Measurements from ENCODE around the gene PDSS2. TPM values are rescaled to one million over a fixed set of nuclear protein-coding genes. Genes with fewer than 3 reads are reported as not detected.

The PDSS2 gene
- total RNA-seq, 2 donors from 2014 or later = 6.2 to 10.9 TPM

DNA sequence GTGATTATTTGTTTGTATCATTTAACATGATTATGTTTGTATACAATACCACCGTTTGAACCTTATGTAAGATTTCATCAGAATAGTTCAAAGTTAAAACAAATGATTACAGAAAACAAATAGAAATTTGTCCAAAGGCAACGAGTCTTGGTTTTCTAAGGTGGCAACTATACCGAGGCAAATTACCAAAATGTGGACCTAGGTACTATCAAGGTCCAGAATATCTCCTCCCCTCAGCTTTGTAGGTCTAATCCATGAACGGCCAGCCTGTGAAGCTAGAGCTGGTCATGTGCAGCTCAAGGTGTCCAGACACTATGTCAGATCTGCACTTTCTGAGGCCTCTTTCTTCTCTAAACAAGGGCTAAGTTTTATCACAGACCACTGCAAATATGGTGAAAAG, 192.4 kb downstream of the PDSS2 start:
- intact Hi-C loops (cut with DNase I) = no loop called here
- DNase-seq (no peak), ATAC-seq (no peak)
- H3K27ac ChIP-seq = no peak overlapping the region
- no peaks in the 10 kb centered on the region for H3K9me3 ChIP-seq
- no peaks in the 10 kb centered on the region for H3K36me3 ChIP-seq (replicated peaks in 1 of 2; ENCODE audit: insufficient read depth in 1 of 2, low read depth in 2 of 2)
- TF ChIP-seq, protein P1, sequence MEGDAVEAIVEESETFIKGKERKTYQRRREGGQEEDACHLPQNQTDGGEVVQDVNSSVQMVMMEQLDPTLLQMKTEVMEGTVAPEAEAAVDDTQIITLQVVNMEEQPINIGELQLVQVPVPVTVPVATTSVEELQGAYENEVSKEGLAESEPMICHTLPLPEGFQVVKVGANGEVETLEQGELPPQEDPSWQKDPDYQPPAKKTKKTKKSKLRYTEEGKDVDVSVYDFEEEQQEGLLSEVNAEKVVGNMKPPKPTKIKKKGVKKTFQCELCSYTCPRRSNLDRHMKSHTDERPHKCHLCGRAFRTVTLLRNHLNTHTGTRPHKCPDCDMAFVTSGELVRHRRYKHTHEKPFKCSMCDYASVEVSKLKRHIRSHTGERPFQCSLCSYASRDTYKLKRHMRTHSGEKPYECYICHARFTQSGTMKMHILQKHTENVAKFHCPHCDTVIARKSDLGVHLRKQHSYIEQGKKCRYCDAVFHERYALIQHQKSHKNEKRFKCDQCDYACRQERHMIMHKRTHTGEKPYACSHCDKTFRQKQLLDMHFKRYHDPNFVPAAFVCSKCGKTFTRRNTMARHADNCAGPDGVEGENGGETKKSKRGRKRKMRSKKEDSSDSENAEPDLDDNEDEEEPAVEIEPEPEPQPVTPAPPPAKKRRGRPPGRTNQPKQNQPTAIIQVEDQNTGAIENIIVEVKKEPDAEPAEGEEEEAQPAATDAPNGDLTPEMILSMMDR (IDR thresholded peaks at IDR 0.05) = no peak
- TF ChIP-seq POLR2A (IDR thresholded peaks at IDR 0.05) = no peak
- no peaks in the 10 kb centered on the region for H3K27me3 ChIP-seq
- peaks cover 6% of the 10 kb centered on the region for H3K4me1 ChIP-seq
- WGBS, 2 donors = 31 to 41% methylated on average over 4 of the region's 4 CpGs
- no peak overlapping the region for H3K4me3 ChIP-seq

DNA sequence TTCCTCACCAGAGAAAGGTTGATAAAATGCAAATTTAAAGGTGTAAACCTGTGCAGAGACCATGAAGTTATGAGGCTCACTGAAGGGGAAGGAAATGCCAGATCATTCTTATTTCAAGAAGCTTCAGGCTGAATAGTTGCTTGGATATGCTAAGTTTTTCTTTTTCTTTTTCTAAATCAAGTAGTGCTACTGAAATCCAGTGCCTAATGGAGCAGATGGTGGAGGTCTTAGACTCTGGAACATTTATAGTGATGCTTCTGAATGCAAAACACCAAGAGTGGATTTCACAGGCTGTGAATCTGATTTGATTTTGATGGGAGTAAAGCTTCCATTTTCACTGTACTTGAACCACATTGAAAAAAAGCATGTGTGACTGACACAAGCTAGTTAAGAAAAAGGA, 192.8 kb downstream of the PDSS2 start:
- H3K4me1 ChIP-seq = peaks cover 4% of the 10 kb centered on the region
- no peak overlapping the region for H3K4me3 ChIP-seq
- H3K27ac ChIP-seq = no peak overlapping the region
- TF ChIP-seq, protein P1 (IDR thresholded peaks at IDR 0.05) = no peak
- no peak for TF ChIP-seq POLR2A (IDR thresholded peaks at IDR 0.05)
- H3K36me3 ChIP-seq (replicated peaks in 1 of 2; ENCODE audit: insufficient read depth in 1 of 2, low read depth in 2 of 2) = no peaks in the 10 kb centered on the region
- no peak for DNase-seq
- H3K27me3 ChIP-seq = no peaks in the 10 kb centered on the region
- no peaks in the 10 kb centered on the region for H3K9me3 ChIP-seq
- ATAC-seq = no peak
- intact Hi-C loops (cut with DNase I) = no loop called here

DNA sequence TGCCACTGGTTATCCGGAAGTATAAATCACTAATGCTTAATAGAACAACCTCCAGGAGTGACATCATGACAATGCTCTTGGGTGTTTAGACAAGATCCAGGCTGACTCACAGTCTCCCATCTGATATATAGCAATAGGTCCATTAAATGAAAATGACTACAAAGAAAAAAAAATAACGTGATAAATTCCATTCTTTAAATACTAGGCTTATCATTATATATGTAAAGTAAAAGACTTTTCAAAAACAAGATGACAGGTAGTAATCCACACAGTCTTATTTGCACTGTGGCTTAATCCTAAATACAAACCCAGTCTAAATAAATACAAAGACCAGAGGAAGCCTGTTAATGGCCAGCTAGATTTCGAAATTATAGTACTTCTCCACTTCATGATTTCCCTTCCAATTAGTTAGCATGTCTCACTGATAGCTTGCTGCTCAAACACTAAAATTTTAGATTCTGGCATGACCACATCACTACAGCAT, 195.0 kb downstream of the PDSS2 start:
- no peak for TF ChIP-seq POLR2A (IDR thresholded peaks at IDR 0.05)
- TF ChIP-seq, protein P1 (IDR thresholded peaks at IDR 0.05) = no peak
- intact Hi-C loops (cut with DNase I) = no loop called here
- H3K36me3 ChIP-seq (replicated peaks in 1 of 2; ENCODE audit: insufficient read depth in 1 of 2, low read depth in 2 of 2) = no peaks in the 10 kb centered on the region
- DNase-seq (no peak), ATAC-seq (no peak)
- H3K4me3 ChIP-seq = no peak overlapping the region
- no peaks in the 10 kb centered on the region for H3K9me3 ChIP-seq
- no peaks in the 10 kb centered on the region for H3K27me3 ChIP-seq
- 54 to 67% methylated on average over 3 of the region's 3 CpGs for WGBS, 2 donors
- no peaks in the 10 kb centered on the region for H3K4me1 ChIP-seq
- no peak overlapping the region for H3K27ac ChIP-seq

DNA sequence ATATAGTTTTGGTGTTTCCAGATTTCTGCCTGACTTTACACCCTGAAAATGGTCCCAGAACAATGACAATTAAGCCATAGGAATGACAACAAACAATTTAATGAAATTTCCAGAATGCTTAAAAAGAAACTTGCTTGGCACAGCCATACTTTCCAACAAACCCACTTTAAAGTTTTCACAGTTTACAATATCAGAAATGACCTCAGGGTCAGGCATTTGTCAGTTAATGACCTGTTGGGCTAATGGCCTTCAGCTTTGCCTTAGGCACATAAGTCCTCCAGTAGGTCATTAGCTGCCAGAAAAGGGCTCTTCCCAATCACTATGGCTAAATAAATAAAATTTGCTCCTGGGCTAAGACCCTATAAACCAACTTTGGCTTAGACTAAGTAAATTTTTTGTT, 199.4 kb downstream of the PDSS2 start:
- ATAC-seq (no peak), DNase-seq (no peak)
- TF ChIP-seq POLR2A (IDR thresholded peaks at IDR 0.05) = no peak
- TF ChIP-seq, protein P1 (IDR thresholded peaks at IDR 0.05) = no peak
- Histone ChIP-seq H3K9me3 (no peaks in the 10 kb centered on the region), H3K27me3 (no peaks in the 10 kb centered on the region), H3K4me3 (no peak overlapping the region), H3K27ac (no peak overlapping the region), H3K36me3 (replicated peaks in 1 of 2; ENCODE audit: insufficient read depth in 1 of 2, low read depth in 2 of 2) (no peaks in the 10 kb centered on the region), H3K4me1 (no peaks in the 10 kb centered on the region)
- intact Hi-C loops (cut with DNase I) = no loop called here

DNA sequence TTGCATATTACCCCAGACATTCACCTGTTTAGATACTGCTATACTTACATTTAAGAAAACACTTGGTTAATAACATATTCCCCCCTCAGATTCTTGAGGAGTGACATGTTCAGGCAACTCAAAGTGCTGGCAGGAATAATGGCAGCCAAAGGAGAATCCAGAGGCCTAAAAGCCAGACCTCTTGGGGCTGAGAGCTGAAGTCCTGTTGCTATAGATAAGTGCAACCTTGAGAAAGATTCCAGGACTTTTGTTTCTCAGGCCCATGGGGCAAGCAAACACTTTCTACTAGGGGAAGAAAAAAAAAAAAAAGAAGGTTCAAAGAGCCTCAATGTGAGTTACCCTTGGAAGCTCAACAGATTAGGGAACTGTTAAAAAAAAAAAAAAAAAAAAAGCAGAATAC, 211.2 kb downstream of the PDSS2 start:
- DNase-seq = no peak
- ATAC-seq = no peak
- intact Hi-C loops (cut with DNase I) = no loop called here
- Histone ChIP-seq H3K27me3 (no peaks in the 10 kb centered on the region), H3K4me3 (no peak overlapping the region), H3K4me1 (no peaks in the 10 kb centered on the region), H3K9me3 (no peaks in the 10 kb centered on the region), H3K36me3 (replicated peaks in 1 of 2; ENCODE audit: insufficient read depth in 1 of 2, low read depth in 2 of 2) (no peaks in the 10 kb centered on the region), H3K27ac (no peak overlapping the region)
- TF ChIP-seq POLR2A (IDR thresholded peaks at IDR 0.05) = no peak
- TF ChIP-seq, protein P1 (IDR thresholded peaks at IDR 0.05) = no peak

Data from body of pancreas (tissue), 4 donors.